ENCODE results near the gene AHSA1. TPM values are rescaled to one million over a fixed set of nuclear protein-coding genes. Genes with fewer than 3 reads are reported as not detected.

The AHSA1 gene
- total RNA-seq, 1 experiment from 2014 or later, result 190 TPM

DNA sequence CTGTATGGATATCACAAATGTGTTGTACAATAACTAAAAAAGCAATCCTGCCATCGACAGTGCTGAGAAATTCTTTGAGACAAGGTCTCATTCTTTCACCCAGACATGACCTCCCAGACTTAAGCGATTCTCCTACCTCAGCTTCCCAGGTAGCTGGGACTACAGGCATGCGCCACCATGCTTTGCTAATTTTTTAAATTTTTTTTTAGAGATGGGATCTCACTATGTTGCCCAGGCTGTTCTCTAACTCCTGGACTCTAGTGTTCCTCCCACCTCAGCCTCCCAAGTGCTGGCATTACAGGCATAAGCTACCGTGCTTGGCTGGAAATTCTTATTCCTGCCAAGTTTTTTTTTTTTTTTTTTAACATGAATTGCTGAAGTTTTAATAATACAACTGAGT, 18.0 kb upstream of the AHSA1 start:
- Histone ChIP-seq H3K14ac (ENCODE audit: insufficient read depth, low read length) (no peak overlapping the region), H3K79me2 (ENCODE audit: insufficient read depth, low read length) (no peaks in the 10 kb centered on the region), H3K18ac (ENCODE audit: insufficient read length, low read depth, low read length) (no peak overlapping the region), H4K91ac (ENCODE audit: insufficient read length, low read depth, low read length) (no peak overlapping the region), H3T11ph (ENCODE audit: low read length) (no peak overlapping the region), H4K20me1 (ENCODE audit: control insufficient read depth, insufficient read depth, insufficient read length) (no peaks in the 10 kb centered on the region), H3K9me3 (ENCODE audit: control insufficient read depth, low read depth, low read length) (no peaks in the 10 kb centered on the region), H4K8ac (replicated peaks; ENCODE audit: insufficient read length, low read depth, low read length) (no peak overlapping the region), H3K4me2 (ENCODE audit: insufficient read depth, insufficient read length, low read length) (no peak overlapping the region), H2BK5ac (ENCODE audit: insufficient read length, low read length) (no peak overlapping the region), H3K23ac (ENCODE audit: insufficient read length, low read depth, low read length) (no peak overlapping the region), H3K27me3 (ENCODE audit: insufficient read depth, low read length) (no peaks in the 10 kb centered on the region), H4K5ac (ENCODE audit: insufficient read length, low read depth, low read length) (no peak overlapping the region), H3K56ac (ENCODE audit: insufficient read length, low read depth, low read length) (no peak overlapping the region), H3K27ac (ENCODE audit: insufficient read length, low read depth, low read length) (no peak overlapping the region), H2BK12ac (ENCODE audit: insufficient read length, low read depth, low read length) (no peak overlapping the region), H2BK120ac (ENCODE audit: low read depth, low read length, poor library complexity, severe bottlenecking) (no peak overlapping the region), H2AK5ac (ENCODE audit: insufficient read length, low read length) (no peak overlapping the region), H2BK15ac (ENCODE audit: low read depth, low read length) (no peak overlapping the region), H3K4me1 (ENCODE audit: insufficient read depth, low read length) (no peaks in the 10 kb centered on the region), H3K23me2 (ENCODE audit: insufficient read length, low read depth, low read length, poor library complexity, severe bottlenecking) (no peaks in the 10 kb centered on the region), H3K4ac (ENCODE audit: low read depth, low read length) (no peak overlapping the region), H3K79me1 (ENCODE audit: insufficient read depth, low read depth, low read length, poor library complexity, severe bottlenecking) (no peaks in the 10 kb centered on the region), H2BK20ac (ENCODE audit: low read depth, low read length, poor library complexity, severe bottlenecking) (no peak overlapping the region), H2AFZ (ENCODE audit: low read length) (no peak overlapping the region), H3K9ac (ENCODE audit: extremely low read depth, insufficient read length, low read length) (no peak overlapping the region)
- TF ChIP-seq, protein P1, sequence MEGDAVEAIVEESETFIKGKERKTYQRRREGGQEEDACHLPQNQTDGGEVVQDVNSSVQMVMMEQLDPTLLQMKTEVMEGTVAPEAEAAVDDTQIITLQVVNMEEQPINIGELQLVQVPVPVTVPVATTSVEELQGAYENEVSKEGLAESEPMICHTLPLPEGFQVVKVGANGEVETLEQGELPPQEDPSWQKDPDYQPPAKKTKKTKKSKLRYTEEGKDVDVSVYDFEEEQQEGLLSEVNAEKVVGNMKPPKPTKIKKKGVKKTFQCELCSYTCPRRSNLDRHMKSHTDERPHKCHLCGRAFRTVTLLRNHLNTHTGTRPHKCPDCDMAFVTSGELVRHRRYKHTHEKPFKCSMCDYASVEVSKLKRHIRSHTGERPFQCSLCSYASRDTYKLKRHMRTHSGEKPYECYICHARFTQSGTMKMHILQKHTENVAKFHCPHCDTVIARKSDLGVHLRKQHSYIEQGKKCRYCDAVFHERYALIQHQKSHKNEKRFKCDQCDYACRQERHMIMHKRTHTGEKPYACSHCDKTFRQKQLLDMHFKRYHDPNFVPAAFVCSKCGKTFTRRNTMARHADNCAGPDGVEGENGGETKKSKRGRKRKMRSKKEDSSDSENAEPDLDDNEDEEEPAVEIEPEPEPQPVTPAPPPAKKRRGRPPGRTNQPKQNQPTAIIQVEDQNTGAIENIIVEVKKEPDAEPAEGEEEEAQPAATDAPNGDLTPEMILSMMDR (conservative IDR thresholded peaks at IDR 0.05), result no peak
- Mint-ChIP-seq H3K9me3 (no peaks in the 10 kb centered on the region), H3K27ac (no peak overlapping the region), H3K27me3 (ENCODE audit: low read depth) (no peaks in the 10 kb centered on the region), H3K36me3 (ENCODE audit: insufficient read depth in 1 of 3, low read depth in 3 of 3) (peaks cover 14 to 55% (median 44%) of the 10 kb centered on the region in 3 experiments), H3K4me3 (no peak overlapping the region), H3K4me1 (no peaks in the 10 kb centered on the region)
- no peak for DNase-seq
- WGBS (ENCODE audit: extremely low coverage, insufficient read length, low lambda C conversion rate), result no CpG with 5 or more reads among the region's 4 CpGs
